Fibroblast of mammary gland (primary cell): ENCODE data around the gene FHL1.

Experiments used
- DNase-seq: peaks from one replicate; pipeline ENCODE4 v3.0.0-alpha.2; 2010; ENCODE audit warnings: low read depth
- H3K4me3 ChIP-seq: 2 replicates; pipeline ENCODE4 v1.5.1; 2011; ENCODE audit warnings: low read depth, mild to moderate bottlenecking, low read length, moderate library complexity; ENCODE audit not compliant: control insufficient read depth
- TF ChIP-seq, protein P1 (sequence below): conservative IDR thresholded peaks from 2 replicates; pipeline ENCODE4 v1.5.1; 2011; ENCODE audit warnings: low read depth, low read length, inconsistent platforms; ENCODE audit not compliant: control insufficient read depth, insufficient read depth

FHL1 gene

DNA sequence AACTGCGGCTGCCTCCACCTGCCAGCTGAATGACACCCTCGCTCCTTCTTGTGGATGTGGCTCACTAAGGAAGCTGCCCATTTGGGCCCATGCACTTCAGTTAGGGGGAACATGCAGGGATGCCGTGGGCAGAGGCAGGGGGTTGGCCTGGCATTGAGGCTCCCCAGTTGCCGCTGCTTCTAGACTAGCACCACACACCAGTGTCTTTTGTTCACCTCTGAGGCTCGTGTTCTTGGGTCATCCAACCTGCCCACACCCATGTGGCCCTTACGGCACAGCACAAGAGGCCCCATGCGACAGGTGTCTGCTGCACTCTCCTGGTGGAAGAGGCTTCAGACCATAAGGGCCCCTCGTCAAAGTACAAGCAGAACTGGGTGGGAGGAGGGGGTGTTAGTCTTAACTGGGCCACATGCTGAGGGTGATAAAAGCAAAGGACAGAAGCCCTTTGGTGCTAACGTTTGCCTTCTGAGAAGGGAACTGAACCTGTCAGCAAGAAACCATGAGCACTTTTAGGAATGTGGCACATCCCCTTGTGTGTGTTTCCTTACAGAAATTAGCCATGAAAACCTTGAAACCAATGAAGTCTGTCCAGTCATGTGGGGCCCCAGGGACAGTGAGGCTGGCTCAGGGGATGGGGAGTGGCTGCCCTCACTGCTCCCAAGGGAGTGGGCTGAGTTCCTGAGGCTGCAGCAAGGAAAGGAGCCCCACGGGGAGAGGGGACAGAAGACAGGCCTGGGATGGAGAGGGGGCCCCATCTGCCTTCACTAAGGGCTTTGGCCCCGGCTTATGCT, 64.6 kb downstream of the FHL1 start:
- TF ChIP-seq, protein P1, sequence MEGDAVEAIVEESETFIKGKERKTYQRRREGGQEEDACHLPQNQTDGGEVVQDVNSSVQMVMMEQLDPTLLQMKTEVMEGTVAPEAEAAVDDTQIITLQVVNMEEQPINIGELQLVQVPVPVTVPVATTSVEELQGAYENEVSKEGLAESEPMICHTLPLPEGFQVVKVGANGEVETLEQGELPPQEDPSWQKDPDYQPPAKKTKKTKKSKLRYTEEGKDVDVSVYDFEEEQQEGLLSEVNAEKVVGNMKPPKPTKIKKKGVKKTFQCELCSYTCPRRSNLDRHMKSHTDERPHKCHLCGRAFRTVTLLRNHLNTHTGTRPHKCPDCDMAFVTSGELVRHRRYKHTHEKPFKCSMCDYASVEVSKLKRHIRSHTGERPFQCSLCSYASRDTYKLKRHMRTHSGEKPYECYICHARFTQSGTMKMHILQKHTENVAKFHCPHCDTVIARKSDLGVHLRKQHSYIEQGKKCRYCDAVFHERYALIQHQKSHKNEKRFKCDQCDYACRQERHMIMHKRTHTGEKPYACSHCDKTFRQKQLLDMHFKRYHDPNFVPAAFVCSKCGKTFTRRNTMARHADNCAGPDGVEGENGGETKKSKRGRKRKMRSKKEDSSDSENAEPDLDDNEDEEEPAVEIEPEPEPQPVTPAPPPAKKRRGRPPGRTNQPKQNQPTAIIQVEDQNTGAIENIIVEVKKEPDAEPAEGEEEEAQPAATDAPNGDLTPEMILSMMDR, result no peak

DNA sequence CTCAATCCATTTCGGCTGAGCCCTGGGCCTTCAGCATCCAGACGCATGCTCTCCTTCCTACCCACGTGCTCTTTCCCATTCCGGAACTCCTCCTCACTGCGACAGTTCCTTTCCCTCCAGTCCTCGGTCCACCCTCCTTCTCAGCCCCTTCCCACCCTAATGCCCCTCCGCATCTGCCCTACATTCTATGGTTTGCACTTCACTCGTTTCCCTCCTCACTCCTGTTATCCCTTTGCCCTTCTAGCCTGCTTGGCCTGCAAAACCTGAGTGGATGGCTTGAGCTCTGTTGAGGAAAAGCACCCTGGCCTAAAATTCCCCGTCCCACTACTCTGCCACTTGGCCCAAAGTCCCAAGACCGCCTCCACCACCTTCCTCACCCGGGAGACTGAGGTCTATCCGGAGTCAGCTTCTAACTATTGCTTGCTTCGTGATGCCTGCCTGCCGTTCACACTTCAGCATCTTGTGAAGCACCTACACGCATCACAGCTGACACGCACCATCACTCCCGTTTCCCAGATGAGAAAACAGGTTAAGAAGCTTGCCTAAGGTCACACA, 65.3 kb downstream of the FHL1 start:
- TF ChIP-seq, protein P1, result no peak
- DNase-seq, result no peak
- H3K4me3 ChIP-seq, result no peak overlapping the region

More for the DNA sequence above, 64.6 kb downstream of the FHL1 start:
- no peak overlapping the region for H3K4me3 ChIP-seq
- no peak for DNase-seq

DNA sequence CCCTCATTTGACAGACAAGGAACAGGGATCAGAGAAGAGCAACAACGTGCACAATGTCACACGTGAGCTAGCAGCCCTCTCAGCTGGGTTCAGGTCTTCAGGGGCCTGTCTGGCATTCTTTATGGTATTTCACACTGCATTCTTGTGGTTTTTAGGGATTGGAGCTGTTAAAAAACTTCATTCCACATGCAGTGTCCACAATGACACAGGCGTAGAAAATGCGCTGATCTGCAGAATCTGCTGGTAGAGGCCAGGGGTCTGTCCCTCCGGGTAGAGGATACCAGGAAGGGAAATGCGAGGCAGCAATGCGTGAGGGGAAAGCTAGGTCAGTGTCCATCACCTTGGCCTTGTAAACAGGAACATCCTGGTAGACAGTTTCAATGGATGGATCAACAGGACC, 67.2 kb downstream of the FHL1 start:
- peak; percentile 74 for DNase-seq
- H3K4me3 ChIP-seq, result no peak overlapping the region
- TF ChIP-seq, protein P1, result no peak

DNA sequence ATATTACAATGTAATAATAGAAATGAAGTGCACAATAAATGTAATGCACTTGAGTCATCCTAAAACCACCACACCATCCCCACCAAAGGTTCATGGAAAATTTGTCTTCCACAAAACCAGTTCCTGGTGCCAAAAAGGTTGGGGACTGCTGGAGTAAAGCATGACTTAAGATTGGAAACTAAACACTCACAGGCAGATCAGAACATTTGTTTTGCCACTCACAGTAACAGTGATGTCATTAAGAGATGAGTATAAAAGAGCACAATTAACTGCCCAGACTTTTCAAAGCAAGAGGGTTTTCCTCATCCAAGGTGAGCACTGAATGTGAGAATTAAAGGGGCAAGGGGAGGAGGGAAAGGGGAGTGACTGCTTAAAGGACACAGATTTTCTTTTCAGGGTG, 68.2 kb downstream of the FHL1 start:
- peak; percentile 52 for DNase-seq
- no peak overlapping the region for H3K4me3 ChIP-seq
- TF ChIP-seq, protein P1, result no peak

DNA sequence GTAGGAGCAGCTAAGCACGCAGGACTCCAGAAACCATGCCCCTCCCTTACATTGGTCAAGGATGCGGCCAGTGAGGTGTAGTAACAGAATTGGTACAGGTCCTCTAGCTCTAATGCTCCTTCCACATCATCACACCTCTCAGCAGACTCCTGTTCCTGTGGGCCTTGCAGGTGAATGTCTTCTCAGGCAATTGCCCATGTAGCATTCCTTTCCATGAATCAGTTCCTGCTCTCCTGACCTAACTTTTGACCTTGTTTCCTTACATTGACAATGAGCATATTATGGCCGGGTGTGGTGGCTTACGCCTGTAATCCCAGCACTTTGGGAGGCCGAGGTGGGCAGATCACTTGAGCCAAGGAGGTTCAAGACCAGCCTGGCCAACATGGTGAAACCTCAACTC, 72.6 kb downstream of the FHL1 start:
- no peak overlapping the region for H3K4me3 ChIP-seq
- no peak for DNase-seq
- TF ChIP-seq, protein P1, result no peak

DNA sequence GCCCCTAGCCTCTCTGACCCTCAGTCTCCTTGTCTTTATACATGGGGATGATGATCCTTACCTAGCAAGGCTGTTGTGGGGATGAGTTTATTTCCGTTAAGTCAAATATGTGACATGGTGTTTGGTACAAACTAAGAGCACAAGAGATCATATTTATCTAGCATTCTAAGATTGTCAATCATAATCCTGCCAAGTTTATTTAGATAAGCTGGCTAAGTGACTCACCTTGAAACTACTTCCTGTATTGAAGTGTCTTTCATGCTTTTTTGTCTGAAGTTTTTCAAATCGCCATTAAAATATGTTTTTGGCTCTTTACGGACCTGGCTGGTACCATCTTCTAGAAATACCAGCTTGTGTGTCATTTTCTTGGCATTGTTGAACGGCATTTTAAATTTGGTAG, 73.2 kb downstream of the FHL1 start:
- no peak for DNase-seq
- no peak overlapping the region for H3K4me3 ChIP-seq
- TF ChIP-seq, protein P1, result no peak
